DOHH2 (cell line): ENCODE results near the gene RHCG.

Experiments used
- H3F3A ChIP-seq: fragments of 200-600 bp; sonication (generic), shearing (Covaris generic); 2 replicates; pipeline ENCODE4 v1.6.0; 2016; ENCODE audit warnings: antibody characterized with exemption, mild to moderate bottlenecking; ENCODE audit not compliant: control insufficient read depth, insufficient read depth
- H3K27ac ChIP-seq: fragments of 200-600 bp; sonication (generic); 2 replicates; pipeline ENCODE4 v1.5.1; 2014; ENCODE audit warnings: low read depth, mild to moderate bottlenecking, low read length, moderate library complexity
- H3K27me3 ChIP-seq: fragments of 200-600 bp; sonication (generic); 2 replicates; pipeline ENCODE4 v1.6.1; 2014; ENCODE audit warnings: mild to moderate bottlenecking, low read length, mixed read lengths; ENCODE audit not compliant: control insufficient read depth
- H3K36me3 ChIP-seq: fragments of 200-600 bp; sonication (generic); 2 replicates; pipeline ENCODE4 v1.6.1; 2014; ENCODE audit warnings: mild to moderate bottlenecking, low read length, moderate library complexity, mixed read lengths; ENCODE audit not compliant: control insufficient read depth
- H3K4me1 ChIP-seq: fragments of 200-600 bp; sonication (generic); 2 replicates; pipeline ENCODE4 v1.6.1; 2014; ENCODE audit warnings: mild to moderate bottlenecking, low read length, mixed read lengths; ENCODE audit not compliant: control insufficient read depth
- H3K4me2 ChIP-seq: fragments of 200-600 bp; sonication (generic); 2 replicates; pipeline ENCODE4 v1.6.0; 2014; ENCODE audit warnings: mild to moderate bottlenecking, low read length, moderate library complexity
- H3K4me3 ChIP-seq: fragments of 200-600 bp; sonication (generic); 2 replicates; pipeline ENCODE4 v1.5.1; 2014; ENCODE audit warnings: mild to moderate bottlenecking, low read length, mixed read lengths
- H3K79me2 ChIP-seq: fragments of 200-600 bp; sonication (generic); 2 replicates; pipeline ENCODE4 v1.6.1; 2014; ENCODE audit warnings: mild to moderate bottlenecking, low read length, mixed read lengths; ENCODE audit not compliant: control insufficient read depth
- H3K9me2 ChIP-seq: fragments of 200-600 bp; sonication (generic); replicated peaks from 2 replicates; pipeline ENCODE4 v1.6.1; 2014; ENCODE audit warnings: mild to moderate bottlenecking, low read length, mixed read lengths; ENCODE audit not compliant: control insufficient read depth
- H3K9me3 ChIP-seq: fragments of 200-600 bp; sonication (generic); 2 replicates; pipeline ENCODE4 v1.6.1; 2014; ENCODE audit warnings: antibody characterized with exemption, low read length, mixed read lengths; ENCODE audit not compliant: control insufficient read depth, insufficient read depth
- H4K20me1 ChIP-seq: fragments of 200-600 bp; sonication (generic); 2 replicates; pipeline ENCODE4 v1.6.0; 2014; ENCODE audit warnings: low read depth, mild to moderate bottlenecking, antibody characterized with exemption, low read length, moderate library complexity; ENCODE audit not compliant: control insufficient read depth, insufficient read depth
- CTCF ChIP-seq: fragments of 200-600 bp; sonication (generic); IDR thresholded peaks from one replicate; pipeline ENCODE4 v1.5.1; 2014; ENCODE audit warnings: antibody characterized with exemption, mild to moderate bottlenecking, low read depth, low read length; ENCODE audit not compliant: poor library complexity, severe bottlenecking
- EZH2phosphoT487 ChIP-seq: fragments of 200-600 bp; sonication (generic); IDR thresholded peaks from 2 replicates; pipeline ENCODE4 v1.6.1; 2017; ENCODE audit warnings: borderline replicate concordance, mild to moderate bottlenecking, antibody characterized with exemption, low read length, moderate library complexity, mixed read lengths

Gene RHCG

GRCh38 chr15:89477411-89478242, 18.8 kb downstream of the RHCG start:
- no peak overlapping the region for H3K4me3 ChIP-seq
- no peaks in the 10 kb centered on the region for H3K79me2 ChIP-seq
- no peak for TF ChIP-seq EZH2phosphoT487
- TF ChIP-seq CTCF: no peak
- no peaks in the 10 kb centered on the region for H3F3A ChIP-seq
- no peak overlapping the region for H3K4me2 ChIP-seq
- peaks cover 6% of the 10 kb centered on the region for H3K27me3 ChIP-seq
- no peak overlapping the region for H3K27ac ChIP-seq
- no peaks in the 10 kb centered on the region for H3K36me3 ChIP-seq
- peaks cover 6% of the 10 kb centered on the region; the same call in 1 of the 2 replicates for H3K4me1 ChIP-seq
- no peaks in the 10 kb centered on the region for H3K9me3 ChIP-seq
- H4K20me1 ChIP-seq: no peaks in the 10 kb centered on the region
- H3K9me2 ChIP-seq: no peaks in the 10 kb centered on the region

DNA sequence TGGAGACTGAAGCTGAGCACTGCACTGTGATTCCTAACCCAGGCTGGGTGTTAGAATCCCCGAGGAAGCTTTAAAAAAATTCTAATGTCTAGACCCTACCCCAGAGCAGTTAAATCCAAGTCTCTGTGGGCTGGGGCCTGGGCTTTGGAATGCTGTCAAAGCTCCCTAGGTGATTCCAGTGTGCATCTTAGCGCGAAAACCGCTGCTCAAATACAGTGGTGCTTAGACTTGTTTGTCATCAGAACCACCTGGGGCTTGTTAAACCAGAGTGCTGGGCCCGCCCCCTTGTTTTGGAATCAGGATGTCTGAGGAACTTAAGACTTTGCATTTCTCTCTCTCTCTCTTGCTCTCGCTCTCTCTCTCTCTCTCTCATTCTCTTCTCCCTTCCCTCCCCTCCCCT, 20.7 kb downstream of the RHCG start:
- no peak overlapping the region for H3K27ac ChIP-seq
- TF ChIP-seq EZH2phosphoT487 (no peak), CTCF (no peak)
- no peak overlapping the region for H3K4me3 ChIP-seq
- peaks cover 6% of the 10 kb centered on the region for H3K27me3 ChIP-seq
- no peaks in the 10 kb centered on the region for H3F3A ChIP-seq
- H3K4me1 ChIP-seq: peaks cover 6% of the 10 kb centered on the region; the same call in 1 of the 2 replicates
- no peaks in the 10 kb centered on the region for H3K79me2 ChIP-seq
- no peak overlapping the region for H3K4me2 ChIP-seq
- H3K9me3 ChIP-seq: no peaks in the 10 kb centered on the region
- H3K36me3 ChIP-seq: no peaks in the 10 kb centered on the region
- H4K20me1 ChIP-seq: no peaks in the 10 kb centered on the region
- H3K9me2 ChIP-seq: no peaks in the 10 kb centered on the region

DNA sequence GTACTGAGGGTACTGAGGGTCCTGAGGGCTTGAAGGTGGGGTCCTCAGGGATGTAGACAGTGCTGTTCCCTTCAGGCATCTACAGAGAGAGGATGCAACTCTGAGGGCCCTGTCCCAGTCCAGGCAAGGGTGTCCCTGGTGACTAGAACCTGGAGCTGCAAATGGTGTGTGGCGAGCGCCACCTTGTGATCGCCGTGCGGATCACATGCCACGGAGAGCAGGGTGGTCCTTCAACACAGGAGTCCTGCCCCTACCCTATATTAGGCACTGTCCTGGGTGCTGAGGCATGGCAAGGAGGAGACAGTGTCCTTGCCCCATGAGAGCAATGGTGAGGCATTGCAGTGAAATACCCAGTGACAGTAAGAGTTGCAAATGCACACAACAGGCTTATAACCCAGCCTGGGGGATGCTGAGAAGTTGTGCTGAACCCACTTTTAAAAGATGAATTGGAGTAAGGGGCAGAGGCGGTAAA, 23.6 kb downstream of the RHCG start:
- peak; percentile 97 for TF ChIP-seq CTCF
- no peak for TF ChIP-seq EZH2phosphoT487
- H3K4me2 ChIP-seq: no peak overlapping the region
- no peaks in the 10 kb centered on the region for H3K9me3 ChIP-seq
- H3K9me2 ChIP-seq: no peaks in the 10 kb centered on the region
- H3K79me2 ChIP-seq: no peaks in the 10 kb centered on the region
- H3K4me1 ChIP-seq: peaks cover 6% of the 10 kb centered on the region; the same call in 1 of the 2 replicates
- no peak overlapping the region for H3K4me3 ChIP-seq
- H3K27ac ChIP-seq: no peak overlapping the region
- H3K36me3 ChIP-seq: no peaks in the 10 kb centered on the region
- H3K27me3 ChIP-seq: no peaks in the 10 kb centered on the region; the same call in 1 of the 2 replicates
- no peaks in the 10 kb centered on the region for H3F3A ChIP-seq
- H4K20me1 ChIP-seq: no peaks in the 10 kb centered on the region
